Activated CD4-positive, alpha-beta T cell treated with anti-CD3 and anti-CD28 coated beads for 36 hours (primary cell): Measurements from ENCODE around the gene EZH1. TPM values are rescaled to one million over a fixed set of nuclear protein-coding genes. Genes with fewer than 3 reads are reported as not detected.

Experiments
- microRNA-seq: library from miRNA; unstranded; fragments of <30 nt; microRNA quantifications from one replicate; pipeline ENCODE4 v1.2.0, GENCODE V29; 2021; ENCODE audit warnings: borderline replicate concordance
- total RNA-seq, 2 experiments: library from RNA; stranded (reverse); gene quantifications; one replicate each; pipeline ENCODE4 v1.2.3, GENCODE V29; 2021

Gene EZH1
- total RNA-seq, 2 experiments from 2014 or later = 28.6 to 29.5 TPM

Small RNA genes within 50 kb of the gene (microRNA-seq; reads per million reads assigned to microRNA genes)
- gene MIR6780A = 1.4 reads per million

Other genes starting within 250 kb of the EZH1 start
- gene NAGLU, start 208.8 kb downstream of the EZH1 start, total RNA-seq = 10 to 100 TPM in 1 of 2 experiments, 1 to 10 TPM in 1; 9.7 to 12.5 TPM
- under 1 TPM; 0.35 to 0.41 TPM for gene HSD17B1, start 192.1 kb downstream of the EZH1 start, total RNA-seq
- gene COASY, start 182.9 kb downstream of the EZH1 start, total RNA-seq = 100 to 1,000 TPM in 1 of 2 experiments, 10 to 100 TPM in 1; 83.3 to 105 TPM
- 10 to 100 TPM; 38.7 to 40.7 TPM for gene MLX, start 177.9 kb downstream of the EZH1 start, total RNA-seq
- 10 to 100 TPM; 27.0 to 28.9 TPM for gene PSMC3IP, start 167.3 kb downstream of the EZH1 start, total RNA-seq
- gene RETREG3, start 135.7 kb downstream of the EZH1 start, total RNA-seq = 10 to 100 TPM; 28.3 to 30.9 TPM
- gene TUBG1, start 135.4 kb downstream of the EZH1 start, total RNA-seq = 100 to 1,000 TPM in 1 of 2 experiments, 10 to 100 TPM in 1; 76.1 to 102 TPM
- 1 to 10 TPM; 9.0 to 9.2 TPM for gene TUBG2, start 85.8 kb downstream of the EZH1 start, total RNA-seq
- gene PLEKHH3, start 68.0 kb downstream of the EZH1 start, total RNA-seq = under 1 TPM; 0.73 to 0.97 TPM
- under 1 TPM; 0.18 to 0.37 TPM for gene CCR10, start 63.2 kb downstream of the EZH1 start, total RNA-seq
- 1 to 10 TPM; 1.2 to 1.4 TPM for gene CNTNAP1, start 62.5 kb downstream of the EZH1 start, total RNA-seq
- not detected for gene RAMP2, start 16.2 kb upstream of the EZH1 start, total RNA-seq
- 10 to 100 TPM; 62.5 to 64.0 TPM for gene VPS25, start 28.4 kb upstream of the EZH1 start, total RNA-seq
- gene WNK4, start 35.6 kb upstream of the EZH1 start, total RNA-seq = under 1 TPM; 0.42 to 0.64 TPM
- gene COA3, start 53.7 kb upstream of the EZH1 start, total RNA-seq = 10 to 100 TPM; 30.1 to 31.4 TPM
- not detected for gene CNTD1, start 53.8 kb upstream of the EZH1 start, total RNA-seq
- 100 to 1,000 TPM in 1 of 2 experiments, 10 to 100 TPM in 1; 69.1 to 101 TPM for gene BECN1, start 79.2 kb upstream of the EZH1 start, total RNA-seq
- gene PSME3, start 88.4 kb upstream of the EZH1 start, total RNA-seq = 100 to 1,000 TPM; 116 to 118 TPM
- gene AOC2, start 99.5 kb upstream of the EZH1 start, total RNA-seq = 1 to 10 TPM; 1.7 to 1.9 TPM
- gene AOC3, start 106.2 kb upstream of the EZH1 start, total RNA-seq = 1 to 10 TPM; 1.2 to 2.0 TPM
- not detected for gene G6PC1, start 155.8 kb upstream of the EZH1 start, total RNA-seq
- 10 to 100 TPM; 40.8 to 58.6 TPM for gene AARSD1, start 219.4 kb upstream of the EZH1 start, total RNA-seq
- under 1 TPM; 0.21 to 0.90 TPM for gene PTGES3L, start 235.0 kb upstream of the EZH1 start, total RNA-seq
- 10 to 100 TPM; 12.3 to 12.5 TPM for gene RUNDC1, start 235.5 kb upstream of the EZH1 start, total RNA-seq